Activated CD4-positive, alpha-beta T cell treated with anti-CD3 and anti-CD28 coated beads, Interleukin-10, Interleukin-2, amounts not matched to agents 100 ng/mL and 50 ng/mL, durations not matched to agents 16 hours and 8 hours (primary cell): ENCODE measurements around the gene KAZALD1.

Experiments used
- DNase-seq: peaks from one replicate; pipeline ENCODE4 v3.0.0-alpha.2; 2020

The KAZALD1 gene, protein sequence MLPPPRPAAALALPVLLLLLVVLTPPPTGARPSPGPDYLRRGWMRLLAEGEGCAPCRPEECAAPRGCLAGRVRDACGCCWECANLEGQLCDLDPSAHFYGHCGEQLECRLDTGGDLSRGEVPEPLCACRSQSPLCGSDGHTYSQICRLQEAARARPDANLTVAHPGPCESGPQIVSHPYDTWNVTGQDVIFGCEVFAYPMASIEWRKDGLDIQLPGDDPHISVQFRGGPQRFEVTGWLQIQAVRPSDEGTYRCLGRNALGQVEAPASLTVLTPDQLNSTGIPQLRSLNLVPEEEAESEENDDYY

GRCh38 chr10:101061624-101062231 lies at the start of gene KAZALD1:
Gene KAZALD1 (plus strand): TSS chr10:101061989. CDS start chr10:101062593, 604 bp downstream.
- no peak for DNase-seq

DNA sequence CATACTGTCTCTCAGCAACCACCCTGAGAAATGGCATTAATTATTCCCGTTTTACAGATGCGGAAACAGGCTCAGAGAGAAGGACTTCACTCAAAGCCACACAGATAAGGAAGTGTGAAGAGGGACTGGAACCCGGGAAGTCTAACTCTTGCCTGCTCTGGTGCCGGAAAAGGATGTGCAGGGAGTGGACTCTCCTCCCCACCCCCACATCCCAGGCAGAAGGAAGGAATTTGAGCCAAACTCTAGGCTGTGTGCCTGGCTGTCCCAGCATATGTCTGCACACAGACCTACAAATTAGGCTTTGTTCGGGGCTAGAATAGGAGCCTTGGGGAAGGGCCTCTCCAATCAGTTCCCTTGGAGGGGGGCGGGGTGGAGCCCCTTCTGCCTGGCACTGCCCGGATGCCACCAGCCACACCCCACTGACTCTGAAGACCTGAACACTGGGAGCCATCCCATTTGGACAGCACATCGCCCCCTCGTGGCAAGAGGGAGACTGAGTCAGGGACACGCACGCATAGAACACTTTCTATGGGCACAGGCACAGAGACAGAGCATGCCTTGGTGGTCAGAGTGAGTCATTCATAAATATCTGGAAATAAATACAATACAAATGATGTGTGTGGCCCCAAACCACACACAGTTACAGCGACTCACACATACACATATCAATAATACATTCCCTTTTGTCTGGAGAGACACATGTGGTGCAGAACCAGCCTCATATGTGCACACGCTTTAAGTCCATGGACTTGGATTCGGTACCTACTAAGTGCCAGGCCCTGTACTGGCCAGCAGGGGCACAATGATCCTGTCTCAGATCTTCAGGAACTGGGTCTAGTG lies 49.0 kb upstream of the KAZALD1 start:
- peak; percentile 90 for DNase-seq

GRCh38 chr10:101013365-101013825 lies 48.4 kb upstream of the KAZALD1 start:
- DNase-seq, result no peak

DNA sequence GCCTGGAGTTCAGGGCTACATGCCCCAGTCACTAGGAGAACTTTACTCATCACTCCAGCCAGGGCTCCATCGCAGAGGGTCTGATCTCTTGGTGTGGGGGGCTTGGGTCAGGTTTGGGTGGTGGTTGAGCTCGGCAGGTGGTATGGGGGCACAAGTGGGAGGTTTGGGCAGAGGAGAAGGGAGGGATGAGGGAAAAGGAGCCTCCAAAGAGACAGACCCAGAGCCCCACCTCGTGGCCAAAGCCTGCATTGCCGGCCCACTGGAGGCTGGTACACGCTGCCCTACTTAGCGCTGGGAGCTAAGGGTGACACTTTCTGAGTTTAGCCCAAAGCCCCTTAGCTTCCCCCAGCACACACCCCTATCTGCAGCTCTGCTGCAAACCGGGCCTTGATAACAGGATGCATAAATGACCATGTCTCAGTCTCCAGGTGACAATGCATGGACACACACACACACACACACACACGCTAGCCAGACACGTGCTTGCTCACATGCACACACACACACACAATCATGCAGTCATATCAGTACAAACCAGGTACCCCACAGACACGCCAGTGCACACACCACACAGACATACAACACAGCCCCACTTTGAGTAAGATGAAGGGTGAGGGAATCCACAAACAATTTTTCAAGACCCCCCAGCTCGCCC lies 47.4 kb upstream of the KAZALD1 start:
- DNase-seq, result peak; percentile 78

- DNase-seq, result peak; percentile 54
These were observed 46.7 kb upstream of the KAZALD1 start for GRCh38 chr10:101014966-101015581.

GRCh38 chr10:101015582-101015973 lies 46.2 kb upstream of the KAZALD1 start:
- DNase-seq, result no peak

DNA sequence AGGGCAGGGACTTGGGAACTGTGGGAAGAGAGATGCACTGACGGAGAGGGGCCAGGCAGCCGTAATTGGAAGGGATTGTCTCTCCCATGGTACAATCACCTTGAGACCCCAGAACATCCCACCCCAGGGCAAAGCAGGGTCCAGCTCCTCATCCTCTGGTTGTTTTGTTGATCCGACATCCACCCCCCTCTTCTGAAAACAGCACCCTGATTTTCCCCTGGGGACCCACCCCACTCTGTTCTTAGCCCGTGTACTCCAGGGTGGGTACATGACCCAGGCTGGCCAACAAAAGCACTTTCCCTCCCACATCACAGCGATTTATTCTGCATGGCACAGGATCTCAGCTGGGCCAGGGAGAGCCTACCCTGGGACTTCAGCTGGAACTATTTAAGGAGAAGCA lies 45.0 kb upstream of the KAZALD1 start:
- no peak for DNase-seq

DNA sequence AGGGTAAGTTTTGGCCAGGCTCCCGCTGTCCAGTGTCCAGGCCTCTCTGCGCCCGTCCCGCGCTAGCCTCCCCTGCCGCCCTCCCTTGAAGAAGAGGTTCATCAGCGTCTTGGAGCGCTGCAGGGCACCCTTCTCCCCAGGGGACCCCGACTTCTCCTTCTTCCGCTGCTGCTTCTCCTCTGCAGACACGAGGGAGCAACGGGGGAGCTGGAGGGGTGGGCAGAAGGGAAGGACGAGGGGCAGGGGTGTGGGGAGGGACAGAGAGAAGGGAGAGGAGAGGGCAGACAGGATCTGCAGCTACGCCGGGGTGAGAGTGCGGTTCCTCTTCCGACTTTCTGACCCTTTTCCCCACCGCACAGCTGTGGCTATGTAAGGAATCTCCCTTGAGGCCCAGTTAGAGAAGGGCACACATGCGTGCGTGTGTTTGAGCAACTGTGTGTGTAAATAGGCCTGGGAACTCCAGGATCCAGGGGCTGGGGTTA lies 43.6 kb upstream of the KAZALD1 start:
- no peak for DNase-seq

DNA sequence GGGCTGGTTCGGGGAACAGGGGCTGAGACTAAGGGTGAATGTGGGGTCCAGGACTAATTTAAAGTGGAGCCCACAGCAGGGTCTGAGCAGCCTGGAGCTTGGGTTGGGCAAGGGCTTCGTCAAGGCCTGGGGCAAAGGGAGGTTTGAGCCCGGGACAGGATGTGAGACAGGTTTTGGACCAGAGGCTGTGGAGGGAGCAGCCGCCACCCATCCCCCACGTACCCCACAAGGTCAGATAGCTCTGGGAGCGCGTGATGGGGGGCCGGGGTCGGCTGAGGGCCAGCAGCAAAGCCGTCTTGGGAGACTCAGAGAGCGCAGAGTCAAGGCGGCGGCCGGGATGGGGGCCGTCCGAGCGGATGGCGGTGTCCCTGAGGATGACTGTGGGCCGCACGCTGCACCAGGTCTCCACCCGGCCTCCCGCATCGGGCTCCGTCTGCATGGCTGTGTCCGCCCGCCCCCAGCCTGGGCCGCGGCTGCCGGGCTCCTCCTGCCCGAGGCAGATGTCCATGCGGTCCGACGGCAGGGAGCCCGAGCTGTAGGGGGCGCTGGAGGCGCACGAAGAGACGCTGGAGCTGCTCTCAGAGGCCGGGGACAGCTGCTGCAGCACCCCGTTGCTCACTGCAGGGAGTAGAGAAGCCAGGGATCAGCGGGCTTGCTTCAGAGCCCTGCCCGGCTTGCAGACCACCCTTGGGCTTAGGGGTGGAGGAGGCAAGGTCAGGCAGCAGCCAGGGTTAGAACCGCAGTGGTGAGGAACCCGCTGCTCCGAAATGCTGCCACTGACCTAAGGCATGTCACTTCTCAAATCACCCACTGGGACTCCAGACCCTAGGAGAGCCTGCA lies 43.0 kb upstream of the KAZALD1 start:
- peak; percentile 85 for DNase-seq

DNA sequence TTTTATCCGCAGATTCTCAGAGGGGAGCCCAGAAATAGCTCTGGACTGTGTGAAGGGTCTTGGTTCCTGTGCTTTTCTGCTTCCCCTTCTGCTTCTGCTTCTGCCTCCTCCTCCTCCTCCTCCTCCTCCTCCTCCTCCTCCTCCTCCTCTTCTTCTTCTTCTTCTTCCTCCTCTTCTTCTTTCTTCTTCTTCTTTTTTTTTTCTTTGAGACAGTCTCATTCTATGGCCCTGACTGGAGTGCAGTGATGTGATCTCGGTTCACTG lies 42.4 kb upstream of the KAZALD1 start:
- no peak for DNase-seq

DNA sequence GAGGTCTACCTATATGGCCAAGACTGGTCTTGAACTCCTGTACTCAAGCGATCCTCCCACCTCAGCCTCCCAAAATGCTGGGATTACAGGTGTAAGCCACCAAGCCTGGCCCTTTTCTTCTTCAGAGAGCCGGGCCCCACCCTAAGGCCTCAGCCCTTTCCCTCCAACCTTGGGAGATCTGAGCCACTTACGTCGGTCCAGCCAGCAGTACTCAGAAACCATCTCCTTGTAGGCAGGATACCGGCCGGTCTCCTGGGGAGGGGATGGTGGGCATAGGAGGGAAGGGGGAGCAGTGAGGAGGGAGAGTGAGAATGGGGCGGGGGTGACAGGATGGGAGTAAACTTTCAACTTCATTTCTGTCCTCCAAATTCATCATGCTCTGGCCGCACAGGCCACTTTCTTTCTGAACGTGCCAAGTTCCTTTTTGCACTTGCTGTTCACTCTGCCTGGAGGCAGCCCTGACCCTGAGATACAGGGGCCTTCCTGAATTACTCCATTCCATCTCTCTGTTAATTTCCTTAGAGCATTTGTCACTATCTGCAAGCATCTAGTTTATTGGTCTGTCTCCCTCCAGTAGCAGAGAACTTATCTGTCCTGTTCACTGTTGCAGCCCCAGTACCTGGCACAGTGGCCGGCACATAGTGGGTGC lies 41.2 kb upstream of the KAZALD1 start:
- no peak for DNase-seq

GRCh38 chr10:101021239-101021638 lies 40.5 kb upstream of the KAZALD1 start:
- DNase-seq, result no peak

- DNase-seq, result no peak
These were observed 40.0 kb upstream of the KAZALD1 start for GRCh38 chr10:101021692-101022251.

- no peak for DNase-seq
These were observed 38.7 kb upstream of the KAZALD1 start for GRCh38 chr10:101022967-101023705.

GRCh38 chr10:101027106-101027720 lies 34.6 kb upstream of the KAZALD1 start:
- no peak for DNase-seq

DNA sequence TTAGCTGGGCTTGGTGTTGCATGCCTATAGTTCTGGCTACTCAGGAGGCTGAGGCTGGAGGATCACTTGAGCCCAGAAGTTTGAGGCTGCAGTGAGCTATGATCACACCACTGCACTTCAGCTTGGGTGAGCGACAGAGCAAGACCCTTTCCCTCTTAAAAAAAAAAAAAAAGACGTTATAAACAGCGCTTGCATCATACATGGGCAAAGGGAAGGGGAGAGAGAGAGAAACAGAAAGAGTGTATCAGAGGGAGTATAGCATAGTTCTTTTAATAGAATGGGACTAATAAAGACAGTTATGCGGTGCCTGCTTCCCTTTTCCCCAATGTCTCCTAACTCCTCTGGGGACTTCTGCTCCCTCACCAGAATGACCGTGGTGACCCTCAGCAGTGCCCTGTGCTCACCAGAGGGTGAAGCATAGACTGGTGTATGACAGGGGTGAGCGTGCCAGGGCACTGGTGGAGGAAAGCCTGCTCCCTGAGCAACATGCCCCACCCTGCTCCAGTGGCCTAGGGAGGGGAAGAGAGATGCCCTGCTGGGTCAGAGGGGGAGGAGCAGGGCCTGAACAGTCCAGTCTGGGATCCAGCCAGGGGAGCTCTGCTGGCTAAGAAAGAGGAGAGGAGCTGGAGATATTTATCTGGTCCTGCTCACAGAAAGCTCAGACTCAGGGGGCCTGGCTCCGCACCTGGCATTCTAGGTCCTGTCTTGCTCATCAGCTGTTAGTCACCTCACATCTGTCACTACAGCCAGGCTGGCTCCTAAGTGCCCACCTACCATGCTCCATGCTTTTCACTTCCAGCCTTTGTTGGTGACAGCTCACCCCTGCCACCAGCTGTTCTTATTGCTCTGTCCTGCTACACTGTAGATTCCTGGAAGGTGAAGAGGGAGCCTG lies 33.1 kb upstream of the KAZALD1 start:
- DNase-seq, result no peak

- DNase-seq, result no peak
These were observed 32.1 kb upstream of the KAZALD1 start for GRCh38 chr10:101029520-101030295.
